ENCODE data around the gene LRRC59. TPM values are rescaled to one million over a fixed set of nuclear protein-coding genes. Genes with fewer than 3 reads are reported as not detected.

LRRC59 gene
- total and polyA plus RNA-seq, 2 of the 4 experiments (the other 2 are of a cell fraction) = 139 to 233 TPM

- no peak for TF ChIP-seq CEBPB (IDR thresholded peaks at IDR 0.05; ENCODE audit: low read depth, low read length)
- TF ChIP-seq ELK1 (IDR thresholded peaks at IDR 0.05; ENCODE audit: borderline replicate concordance, low read depth, low read length) = no peak
- TF ChIP-seq SMC3 (IDR thresholded peaks at IDR 0.05; ENCODE audit: low read depth, low read length) = no peak
- no peak for TF ChIP-seq NFE2L2 (IDR thresholded peaks at IDR 0.05; ENCODE audit: low read depth, low read length)
- TF ChIP-seq CTCF (conservative IDR thresholded peaks at IDR 0.05; ENCODE audit: low read depth, low read length) = no peak
- TF ChIP-seq RCOR1 (IDR thresholded peaks at IDR 0.05; ENCODE audit: insufficient replicate concordance, low read length) = no peak
- no peak for TF ChIP-seq POLR2A (IDR thresholded peaks at IDR 0.05; ENCODE audit: low read depth, low read length)
- TF ChIP-seq RAD21 (IDR thresholded peaks at IDR 0.05; ENCODE audit: low read length) = no peak
- no peak for TF ChIP-seq CHD1 (IDR thresholded peaks at IDR 0.05; ENCODE audit: low read depth, low read length)
- no peak for TF ChIP-seq USF2 (IDR thresholded peaks at IDR 0.05; ENCODE audit: low read depth, low read length)
- no peak for TF ChIP-seq BHLHE40 (IDR thresholded peaks at IDR 0.05; ENCODE audit: low read depth, low read length)
- no peak for TF ChIP-seq MXI1 (IDR thresholded peaks at IDR 0.05; ENCODE audit: borderline replicate concordance, low read depth, low read length)
- no peak for TF ChIP-seq MAFK (IDR thresholded peaks at IDR 0.05; ENCODE audit: low read depth, low read length)
- no peak for TF ChIP-seq FOS (IDR thresholded peaks at IDR 0.05; ENCODE audit: low read depth, low read length)
- TF ChIP-seq MAZ (IDR thresholded peaks at IDR 0.05; ENCODE audit: borderline replicate concordance, low read depth, low read length) = no peak
- no peak for TF ChIP-seq RFX5 (IDR thresholded peaks at IDR 0.05; ENCODE audit: low read depth, low read length)
- Histone ChIP-seq H4K20me1 (ENCODE audit: insufficient read depth, low read length) (peaks cover 45% of the 10 kb centered on the region), H2BK5ac (ENCODE audit: low read depth, low read length, poor library complexity, severe bottlenecking) (no peak overlapping the region), H3K4me2 (ENCODE audit: low read depth, low read length) (no peak overlapping the region), H2AFZ (replicated peaks; ENCODE audit: low read length, poor library complexity) (peak overlapping the region; percentile 68), H4K91ac (ENCODE audit: insufficient read depth, low read depth, low read length) (no peak overlapping the region), H2BK15ac (ENCODE audit: low read depth, low read length) (no peak overlapping the region), H2AK5ac (ENCODE audit: low read depth, low read length) (peak overlapping the region; percentile 62; the same call in 1 of the 2 replicates), H3K4me1 (ENCODE audit: control insufficient read depth, insufficient read depth, low read length) (peaks cover 19% of the 10 kb centered on the region), H3K23ac (ENCODE audit: low read depth, low read length) (no peak overlapping the region), H3K14ac (replicated peaks; ENCODE audit: low read depth, low read length) (peak overlapping the region; percentile 30; the same call in 1 of the 2 replicates), H2AK9ac (replicated peaks; ENCODE audit: low read depth, low read length, poor library complexity) (peak overlapping the region; percentile 89), H3K18ac (ENCODE audit: low read depth, low read length) (no peak overlapping the region), H4K8ac (ENCODE audit: low read depth in 2 of 2, low read length in 2 of 2) (no peak overlapping the region), H3K27ac (ENCODE audit: insufficient read depth, low read length) (no peak overlapping the region), H3K9me3 (ENCODE audit: control insufficient read depth, insufficient read depth, low read length) (no peaks in the 10 kb centered on the region), H3K79me1 (ENCODE audit: low read depth in 1 of 2, low read length in 2 of 2) (peaks cover 38 to 74% of the 10 kb centered on the region in 2 experiments), H3K4ac (ENCODE audit: low read depth, low read length) (peak overlapping the region; percentile 54; the same call in 1 of the 2 replicates), H4K5ac (ENCODE audit: low read depth, low read length) (no peak overlapping the region), H3K9ac (ENCODE audit: low read depth, low read length) (no peak overlapping the region), H3K36me3 (ENCODE audit: control insufficient read depth, insufficient read depth, low read length) (peaks cover 13% of the 10 kb centered on the region; the same call in 1 of the 2 replicates), H2BK120ac (ENCODE audit: low read depth, low read length) (0 out of 2 replicates have a peak overlapping the region, but pooled peaks have one; percentile 32), H3K9me1 (ENCODE audit: insufficient read depth, low read length) (peaks cover 35% of the 10 kb centered on the region), H2BK20ac (ENCODE audit: low read depth, low read length) (no peak overlapping the region), H3K4me3 (ENCODE audit: insufficient read depth, low read depth, low read length) (no peak overlapping the region), H3K27me3 (ENCODE audit: control insufficient read depth, insufficient read depth, low read length) (no peaks in the 10 kb centered on the region), H3K56ac (ENCODE audit: extremely low read depth, insufficient read depth, low read length) (no peak overlapping the region)
- BruUV-seq (replicated peaks) = no TSS peak
- dilution Hi-C loops (cut with HindIII; ENCODE audit: low sequenced_read_pairs, unreplicated experiment) = no loop called here
- intact Hi-C loops (cut with micrococcal nuclease) = no loop called here
- in situ Hi-C loops (cut with MboI; ENCODE audit: low sequenced_read_pairs) = no loop called here
- ATAC-seq (ENCODE audit: low read depth) (no peak), DNase-seq (no peak)
- 100% methylated on average over 1 of the region's 5 CpGs; no CpG with 5 or more reads in 1 of the 2 experiments for WGBS, 2 experiments (ENCODE audit: extremely low coverage in 2 of 2, insufficient read length in 1 of 2)
- POLR2A ChIA-PET (ENCODE audit: unreplicated experiment) = no interaction called here
- CTCF ChIA-PET = interaction anchor here (1.8 kb wide), 1 partner anchor 13 kb away, joined by 7 read pairs; no protein-coding TSS in a partner anchor
Observed at GRCh38 chr17:50349243-50349600, 48.1 kb downstream of the LRRC59 start.
